SKM-1 (cell line): ENCODE data around the gene CCL28.
A peak's percentile ranks its signal among the peaks of the same experiment; 100 is the strongest.
"Not testable (repeated sequence)": the region's sequence is repeated elsewhere in the genome, so short reads cannot be mapped to it uniquely, and the experiment has no call there.

Experiments used
- DNase-seq: peaks from one replicate; lab custom pipeline; 2025; ENCODE audit not compliant: unreplicated experiment; lab: John Stamatoyannopoulos, UW

Gene CCL28

GRCh38 chr5:43410414-43410813 lies 1.8 kb downstream of the CCL28 start:
- DNase-seq = no peak

DNA sequence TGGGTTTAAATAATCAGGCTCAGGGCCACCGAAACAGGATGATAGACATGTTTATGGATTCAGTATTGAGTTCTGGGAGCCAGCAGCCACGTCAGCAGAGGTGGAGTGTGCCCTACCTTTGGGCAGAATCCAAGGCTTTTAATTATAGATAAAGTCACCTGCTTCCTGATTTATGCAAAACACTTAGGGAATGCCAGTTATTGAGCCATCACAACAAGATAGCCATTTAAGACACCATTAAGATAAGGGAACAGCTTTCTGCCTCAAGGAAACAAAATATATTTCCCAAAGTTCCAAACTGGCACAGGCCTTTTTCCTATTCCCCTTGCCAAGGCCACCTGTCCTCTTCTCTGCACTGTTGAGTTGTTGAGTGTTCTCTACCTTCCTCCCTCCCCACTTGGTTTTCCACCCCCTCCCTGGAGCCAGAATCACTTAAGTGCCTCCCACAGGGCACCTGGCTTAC lies 2.4 kb downstream of the CCL28 start:
- DNase-seq = no peak

DNA sequence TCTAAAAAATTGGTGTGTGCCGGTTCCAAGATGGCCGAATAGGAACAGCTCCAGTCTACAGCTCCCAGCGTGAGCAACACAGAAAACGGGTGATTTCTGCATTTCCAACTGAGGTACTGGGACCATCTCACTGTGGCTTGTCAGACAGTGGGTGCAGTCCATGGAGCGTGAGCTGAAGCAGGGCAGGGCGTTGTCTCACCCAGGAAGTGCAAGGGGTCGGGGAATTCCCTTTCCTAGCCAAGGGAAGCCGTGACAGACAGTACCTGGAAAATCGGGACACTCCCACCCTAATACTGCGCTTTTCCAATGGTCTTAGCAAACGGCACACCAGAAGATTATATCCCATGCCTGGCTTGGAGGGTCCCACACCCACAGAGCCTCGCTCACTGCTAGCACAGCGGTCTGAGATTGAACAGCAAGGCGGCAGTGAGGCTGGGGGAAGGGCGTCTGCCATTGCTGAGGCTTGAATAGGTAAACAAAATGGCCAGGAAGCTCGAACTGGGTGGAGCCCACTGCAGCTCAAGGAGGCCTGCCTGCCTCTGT lies 9.6 kb downstream of the CCL28 start:
- DNase-seq = not testable (repeated sequence)

GRCh38 chr5:43401827-43402226 lies 10.4 kb downstream of the CCL28 start:
- no peak for DNase-seq

DNA sequence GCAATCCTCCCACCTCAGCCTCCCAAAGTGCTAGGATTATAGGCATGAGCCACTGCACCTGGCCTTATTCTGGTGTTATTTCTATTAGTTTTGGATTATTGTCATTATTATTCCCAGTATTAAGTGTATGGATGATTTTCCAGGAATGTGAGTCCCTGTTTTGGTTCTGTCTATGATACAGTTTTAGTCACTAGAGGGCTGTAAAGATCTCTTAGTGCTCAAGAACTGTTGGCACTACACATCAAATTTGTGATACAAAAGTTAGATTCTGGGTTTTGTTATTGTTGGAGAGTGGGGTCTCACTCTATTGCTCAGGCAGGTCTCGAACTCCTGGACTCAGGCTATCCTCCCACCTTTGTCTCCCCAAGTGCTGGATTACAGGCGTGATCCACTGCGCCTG lies 12.1 kb downstream of the CCL28 start:
- DNase-seq = no peak

DNA sequence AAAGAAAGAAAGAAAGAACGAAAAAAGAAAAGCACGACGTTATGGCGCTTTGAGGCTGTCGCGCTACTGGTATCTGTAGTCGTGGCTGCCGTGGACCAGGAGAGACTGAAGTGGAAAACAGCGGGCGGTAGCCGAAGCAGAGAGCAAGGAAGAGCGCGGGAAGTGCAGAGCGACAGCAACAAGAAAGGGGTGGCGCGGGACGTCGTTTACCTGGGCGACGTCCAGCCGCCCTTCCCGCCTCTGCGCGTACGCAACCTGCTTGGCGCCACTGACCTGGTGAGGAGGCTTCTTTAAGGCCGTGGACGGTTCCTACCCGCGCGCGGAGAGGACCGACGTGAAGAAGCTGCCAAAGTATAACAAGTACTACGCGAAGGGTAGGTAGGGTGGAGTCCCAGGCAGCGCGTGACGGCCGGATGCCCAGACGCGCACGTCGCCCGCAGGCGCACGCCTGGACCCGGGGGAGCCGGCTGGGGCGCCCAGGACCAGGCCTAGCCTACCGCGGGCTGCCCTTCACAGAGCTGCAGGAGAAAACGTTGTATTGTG lies 15.4 kb downstream of the CCL28 start:
- no peak for DNase-seq

- DNase-seq = no peak
Measured at GRCh38 chr5:43390471-43390870, 21.7 kb downstream of the CCL28 start.

DNA sequence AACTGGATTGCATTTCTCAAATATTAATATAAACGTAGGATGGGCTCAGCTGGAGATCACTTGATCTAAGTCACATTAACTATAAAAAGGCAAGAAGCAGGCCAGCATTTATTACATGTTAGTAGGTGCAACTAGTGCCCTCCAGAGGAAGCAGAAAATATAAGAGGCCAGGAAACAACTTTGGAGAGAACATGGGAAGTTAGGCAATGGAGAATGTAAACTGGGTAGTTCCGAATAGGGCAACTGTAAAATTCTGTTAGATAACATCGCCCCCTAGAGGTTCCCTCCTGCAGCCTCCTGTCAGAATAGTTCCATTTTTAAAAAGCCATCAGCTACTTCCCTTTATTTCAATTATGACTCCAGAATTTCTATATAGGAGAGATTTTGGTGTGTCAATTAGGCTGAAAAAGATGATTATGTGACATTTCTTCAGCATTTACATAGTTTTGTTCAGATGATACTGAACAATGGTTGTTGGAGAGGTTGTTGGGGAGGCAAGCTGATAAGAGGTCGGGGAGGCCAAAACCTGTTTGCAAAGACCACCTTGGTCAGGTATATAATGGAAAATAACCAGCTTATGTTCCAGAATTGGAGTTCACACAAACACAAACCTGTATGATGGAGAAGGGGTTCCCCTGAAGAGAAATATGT lies 22.4 kb downstream of the CCL28 start:
- peak; percentile 98 for DNase-seq

DNA sequence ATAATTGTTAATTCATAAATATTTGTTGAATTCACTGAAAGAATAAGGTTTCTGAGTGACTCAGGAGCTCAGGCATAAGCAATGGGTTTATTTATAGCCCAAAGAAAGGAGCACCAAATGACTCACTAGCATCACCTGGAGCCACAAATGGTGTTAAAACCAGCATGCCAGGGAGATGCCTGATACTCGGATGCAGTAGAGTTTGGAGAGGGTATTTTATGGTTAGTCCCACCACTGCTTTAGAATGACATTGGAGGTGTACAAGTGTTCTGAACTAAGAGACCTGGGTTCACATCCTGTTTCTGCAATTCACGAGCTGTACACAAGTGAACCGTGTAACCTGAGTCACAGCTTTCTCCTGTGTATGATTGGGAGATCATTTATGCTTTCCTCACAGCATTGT lies 25.2 kb downstream of the CCL28 start:
- DNase-seq = no peak

GRCh38 chr5:43376496-43377140 lies 35.6 kb downstream of the CCL28 start:
- no peak for DNase-seq

DNA sequence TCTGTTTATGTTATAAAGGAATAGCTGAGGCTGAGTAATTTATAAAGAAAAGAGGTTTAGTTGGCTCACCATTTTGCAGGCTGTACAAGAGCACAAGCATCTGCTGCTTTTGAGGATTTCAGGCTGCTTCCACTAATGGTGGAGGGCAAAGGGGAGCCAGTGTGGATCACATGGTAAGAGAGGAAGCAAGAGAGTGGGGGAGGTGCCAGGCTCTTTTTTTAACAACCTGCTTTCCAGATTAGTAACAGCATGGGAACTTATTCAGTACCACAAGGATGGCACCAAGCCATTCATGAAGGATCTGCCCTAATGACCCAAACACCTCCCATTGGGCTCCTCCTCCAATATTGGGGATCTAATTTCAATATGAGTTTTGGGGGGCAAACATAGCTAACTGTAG lies 40.4 kb downstream of the CCL28 start:
- DNase-seq = no peak

GRCh38 chr5:43370352-43370751 lies 41.8 kb downstream of the CCL28 start:
- no peak for DNase-seq

DNA sequence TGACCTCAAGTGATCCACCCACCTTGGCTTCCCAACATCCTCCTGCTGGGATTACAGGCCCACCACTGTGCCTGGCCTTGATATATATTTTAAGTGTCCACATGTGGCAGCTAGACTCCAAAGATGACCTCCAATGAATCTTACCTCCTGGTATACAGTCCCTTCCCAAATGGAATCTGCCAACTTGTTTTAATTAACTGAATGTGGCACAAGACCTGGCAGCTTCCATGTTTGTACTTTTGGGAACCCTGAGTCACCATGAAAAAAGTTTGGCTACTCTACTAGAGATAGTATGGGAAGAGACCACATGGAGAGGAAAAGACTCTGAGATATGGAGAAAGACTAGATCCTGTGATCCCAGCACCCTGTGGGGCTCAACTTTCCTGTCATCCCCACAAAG lies 42.5 kb downstream of the CCL28 start:
- no peak for DNase-seq

DNA sequence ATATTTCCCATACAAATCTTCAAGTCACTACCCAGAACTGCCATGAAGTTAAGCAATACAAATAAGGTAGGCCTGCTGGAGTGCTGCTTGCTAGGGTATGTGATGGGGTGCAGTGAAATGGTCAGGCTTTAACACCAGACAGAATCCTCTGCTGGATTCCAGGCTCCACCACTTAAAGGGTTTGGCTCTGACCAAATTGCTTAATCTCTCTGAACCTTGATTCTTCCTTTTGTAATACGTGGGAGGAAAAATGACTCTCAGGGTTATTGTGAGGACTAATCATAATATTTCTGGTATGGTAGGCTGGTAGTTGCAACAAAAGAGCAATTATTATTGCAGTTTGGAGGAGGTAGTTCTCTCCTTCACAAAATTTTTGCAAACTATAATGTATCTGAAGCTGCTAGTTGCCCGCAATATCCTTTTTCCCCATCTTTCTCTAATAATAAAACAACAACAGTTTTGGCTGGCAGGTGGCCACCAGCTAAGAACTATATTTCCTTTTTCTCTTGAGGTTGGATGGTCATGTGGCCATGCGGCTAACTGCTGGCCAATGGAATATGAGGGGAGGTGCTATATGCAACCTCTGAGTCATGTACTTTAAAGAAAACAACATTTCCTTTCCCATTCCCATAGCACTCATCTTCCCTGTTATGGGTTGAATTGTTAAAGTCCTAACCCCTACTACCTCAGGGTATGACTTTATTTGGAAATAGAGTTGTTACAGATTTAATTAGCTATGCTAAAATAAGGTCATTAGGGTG lies 44.1 kb downstream of the CCL28 start:
- no peak for DNase-seq

DNA sequence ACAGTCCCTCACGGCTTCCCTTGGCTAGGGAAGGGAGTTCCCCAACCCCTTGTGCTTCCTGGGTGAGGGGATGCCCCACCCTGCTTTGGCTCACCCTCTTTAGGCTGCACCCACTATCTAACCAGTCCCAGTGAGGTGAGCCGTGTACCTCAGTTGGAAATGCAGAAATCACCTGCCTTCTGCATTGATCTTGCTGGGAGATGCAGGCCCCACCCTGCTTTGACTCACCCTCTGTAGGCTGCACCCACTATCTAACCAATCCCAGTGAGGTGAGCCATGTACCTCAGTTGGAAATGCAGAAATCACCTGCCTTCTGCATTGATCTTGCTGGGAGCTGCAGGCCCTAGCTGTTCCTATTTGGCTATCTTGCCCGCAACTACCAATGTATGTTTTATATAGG lies 44.7 kb downstream of the CCL28 start:
- DNase-seq = no peak

GRCh38 chr5:43366680-43367246 lies 45.4 kb downstream of the CCL28 start:
- not testable (repeated sequence) for DNase-seq

DNA sequence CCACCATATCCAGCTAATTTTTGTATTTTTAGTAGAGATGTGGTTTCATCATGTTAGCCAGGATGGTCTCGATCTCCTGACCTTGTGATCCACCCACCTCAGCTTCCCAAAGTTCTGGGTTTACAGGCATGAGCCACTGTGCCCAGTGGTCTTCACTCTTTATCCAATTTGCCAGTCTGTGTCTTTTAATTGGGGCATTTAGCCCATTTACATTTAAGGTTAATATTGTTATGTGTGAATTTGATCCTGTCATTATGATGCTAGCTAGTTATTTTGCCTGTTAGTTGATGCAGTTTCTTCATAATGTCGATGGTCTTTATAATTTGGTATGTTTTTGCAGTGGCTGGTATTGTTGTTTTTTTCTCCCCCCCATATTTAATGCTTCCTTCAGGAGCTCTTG lies 47.0 kb downstream of the CCL28 start:
- not testable (repeated sequence) for DNase-seq

DNA sequence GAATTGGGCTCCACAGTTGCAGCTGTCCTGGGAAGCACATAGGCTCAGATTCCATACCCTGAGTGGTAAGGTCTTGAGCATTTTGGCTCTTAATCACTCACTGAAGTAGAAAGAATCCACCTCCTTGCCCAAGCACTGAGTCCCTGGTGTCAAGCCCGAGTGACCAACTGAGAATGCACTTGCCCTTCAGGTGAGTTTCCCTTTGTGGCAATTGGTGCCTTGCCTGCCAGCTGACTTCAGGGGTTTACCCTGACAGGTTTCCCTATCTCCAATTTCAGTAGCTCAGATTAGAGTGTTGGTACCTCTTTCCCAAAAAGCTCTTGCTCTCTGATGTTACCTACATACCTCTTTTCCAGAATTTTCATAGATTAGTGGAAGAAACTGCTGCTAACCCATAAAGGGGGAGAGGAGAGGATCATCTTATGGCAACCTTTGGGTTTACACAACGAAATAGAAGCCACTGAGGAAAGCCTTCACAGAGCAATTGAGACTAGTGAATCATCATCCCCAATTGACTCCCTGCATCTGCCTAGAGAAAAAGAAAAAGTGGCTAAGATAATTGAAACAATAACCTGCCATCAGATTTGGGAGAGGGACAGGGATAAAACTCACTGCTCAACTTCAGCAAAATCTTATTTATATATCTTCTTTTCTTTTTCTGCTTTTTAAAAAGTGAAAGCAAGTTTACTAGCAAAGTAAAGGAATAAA lies 48.6 kb downstream of the CCL28 start:
- DNase-seq = no peak

GRCh38 chr5:43362725-43363435 lies 49.3 kb downstream of the CCL28 start:
- no peak for DNase-seq

DNA sequence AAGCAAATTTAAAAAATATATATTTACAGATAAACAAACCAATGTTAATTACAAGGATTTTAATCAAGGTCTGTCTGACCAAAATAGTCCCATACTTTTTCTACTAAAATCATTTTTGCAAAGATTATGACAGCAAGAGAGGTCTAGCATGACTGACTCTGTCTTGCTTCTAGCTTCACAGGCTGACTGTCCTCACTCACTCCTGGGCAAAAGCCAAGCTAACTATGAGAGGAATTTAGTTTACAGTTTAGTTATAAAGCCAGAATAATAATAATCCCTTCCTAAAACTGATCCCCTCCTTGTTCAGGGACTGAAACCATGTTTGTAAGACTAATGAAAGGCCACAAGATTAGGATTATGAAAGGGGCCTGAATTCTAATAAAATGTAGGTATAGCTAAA lies 53.5 kb downstream of the CCL28 start:
- DNase-seq = no peak
